GM12878 (cell line): Measurements from ENCODE around the gene LMF1. TPM values are rescaled to one million over a fixed set of nuclear protein-coding genes. Genes with fewer than 3 reads are reported as not detected.

ENCODE experiments used
- ATAC-seq: fragments of 200-7000 bp; cut with Tn5 transposase; 3 replicates; pipeline ENCODE4 v1.9.1; 2020; ENCODE audit warnings: mild to moderate bottlenecking, moderate library complexity
- BruUV-seq: library from RNA; stranded (reverse); fragments of 400-500 nt; replicated peaks from 2 replicates; lab custom pipeline; 2021; lab: Mats Ljungman, UMichigan
- CTCF ChIA-PET: fragments of 300-600 bp; sonication (Branson Sonifier 250); formaldehyde crosslinking; extraction: SDS; loops from one replicate; lab custom pipeline; 2021; ENCODE audit warnings: inconsistent platforms; lab: Yijun Ruan, JAX
- POLR2A ChIA-PET: fragments of 350-600 bp; formaldehyde crosslinking; extraction: SDS; loops from one replicate; lab custom pipeline; 2021; ENCODE audit warnings: inconsistent platforms; lab: Charles Lee
- RAD21 ChIA-PET: fragments of 300-600 bp; sonication (Branson Sonifier 250); formaldehyde crosslinking; loops from one replicate; lab custom pipeline; 2023; ENCODE audit warnings: antibody characterized with exemption; ENCODE audit not compliant: unreplicated experiment; lab: Charles Lee
- SMC1A ChIA-PET: fragments of 300-600 bp; sonication (Branson Sonifier 250); formaldehyde crosslinking; loops from one replicate; lab custom pipeline; 2023; ENCODE audit not compliant: unreplicated experiment, uncharacterized antibody; lab: Charles Lee
- DNase-seq: peaks from one replicate; pipeline ENCODE4 v3.0.0-alpha.2; 2011; ENCODE audit warnings: low read depth, low spot score
- FAIRE-seq: peaks from 3 replicates; lab custom pipeline; 2011; peaks lifted over from hg19 to GRCh38; lab: Jason Lieb, UNC
- H2AFZ ChIP-seq: 2 replicates; pipeline ENCODE4 v1.6.0; 2011; ENCODE audit warnings: low read depth, low read length, control low read depth; ENCODE audit not compliant: control insufficient read depth
- H3K27ac ChIP-seq: 2 replicates; pipeline ENCODE4 v1.5.1; 2011; ENCODE audit warnings: control low read depth; ENCODE audit not compliant: control insufficient read depth, insufficient read depth
- H3K27me3 ChIP-seq, 2 experiments: replicated peaks in 1 of 2; 2 replicates each; pipeline versions ENCODE4 v1.6.0 to v1.6.1; 2011; ENCODE audit warnings: low read length in 1 of 2; ENCODE audit not compliant: control insufficient read depth in 2 of 2, insufficient read depth in 2 of 2
- H3K36me3 ChIP-seq, 2 experiments: 2 replicates each; pipeline ENCODE4 v1.5.1; 2011; ENCODE audit warnings: low read length in 1 of 2; ENCODE audit not compliant: control insufficient read depth in 2 of 2, insufficient read depth in 2 of 2
- H3K4me1 ChIP-seq: 2 replicates; pipeline ENCODE4 v1.6.1; 2011; ENCODE audit warnings: mild to moderate bottlenecking, low read length, moderate library complexity, mixed read lengths; ENCODE audit not compliant: control insufficient read depth, insufficient read depth
- H3K4me2 ChIP-seq: 2 replicates; pipeline ENCODE4 v1.6.0; 2011; ENCODE audit warnings: control low read depth; ENCODE audit not compliant: control insufficient read depth, insufficient read depth
- H3K4me3 ChIP-seq: fragments of 200-600 bp; sonication (generic); 2 replicates; pipeline ENCODE4 v1.5.1; 2016
- H3K79me2 ChIP-seq: 2 replicates; pipeline ENCODE4 v1.6.0; 2011; ENCODE audit warnings: low read length; ENCODE audit not compliant: control insufficient read depth, insufficient read depth
- H3K9ac ChIP-seq: 2 replicates; pipeline ENCODE4 v1.8.0; 2011; ENCODE audit warnings: low read length, control low read depth, mixed read lengths; ENCODE audit not compliant: control insufficient read depth, insufficient read depth
- H3K9me3 ChIP-seq: replicated peaks from 3 replicates; pipeline ENCODE4 v1.5.1; 2011; ENCODE audit warnings: mild to moderate bottlenecking, low read length; ENCODE audit not compliant: control insufficient read depth, insufficient read depth
- H4K20me1 ChIP-seq: 2 replicates; pipeline ENCODE4 v1.6.0; 2011; ENCODE audit not compliant: control insufficient read depth, insufficient read depth
- BMI1 ChIP-seq: fragments of 450-650 bp; IDR thresholded peaks from 2 replicates; pipeline ENCODE4 v1.6.1; 2016; ENCODE audit warnings: mild to moderate bottlenecking, moderate library complexity, borderline replicate concordance
- BRCA1 ChIP-seq: IDR thresholded peaks from 2 replicates; pipeline ENCODE4 v1.6.1; 2011; ENCODE audit warnings: low read depth, low read length, improper control_type of control experiment
- MLLT1 ChIP-seq: fragments of 450-650 bp; IDR thresholded peaks from 2 replicates; pipeline ENCODE4 v1.6.1; 2016; ENCODE audit warnings: mild to moderate bottlenecking
- POU2F2 ChIP-seq: IDR thresholded peaks from 3 replicates; pipeline ENCODE4 v1.6.1; 2011; ENCODE audit warnings: low read depth, mild to moderate bottlenecking, low read length, borderline replicate concordance
- RBBP5 ChIP-seq: fragments of 200-600 bp; sonication (generic); conservative IDR thresholded peaks from 2 replicates; pipeline ENCODE4 v1.6.1; 2016
- STAT3 ChIP-seq: IDR thresholded peaks from 2 replicates; pipeline ENCODE4 v1.6.1; 2011; ENCODE audit warnings: low read depth, low read length, improper control_type of control experiment
- WGBS: methylation state at CpG from one replicate; pipeline ENCODE4 v1.1.6; 2016; ENCODE audit warnings: low lambda C conversion rate; ENCODE audit not compliant: insufficient replicate concordance, insufficient coverage; ENCODE audit errors: missing lambda C conversion rate; 5-methylcytosine and 5-hydroxymethylcytosine counted together
- in situ Hi-C: fragments of 300-500 bp; cut with MboI; formaldehyde crosslinking; loops from 9 replicates; pipeline ENCODE4 v1.14.3; 2018; ENCODE audit warnings: mixed read lengths
- intact Hi-C: fragments of 100-400 bp; cut with micrococcal nuclease; formaldehyde crosslinking; loops from one replicate; pipeline ENCODE4 v1.14.2; 2022; ENCODE audit not compliant: unreplicated experiment
- polyA plus RNA-seq, 11 experiments: library from polyadenylated mRNA; depleted of rRNA in 4 of 11; unstranded in 6 of 11; stranded (reverse) in 5 of 11; fragments of >200 nt; fragmentation: Nextera tagmentation in 4 of 11; fragmentation: Illumina TruSeq in 1 of 11; extraction: Ambion mirVana in 4 of 11; extraction: Trizol in 1 of 11; gene quantifications; 1 replicate in 1 of 11; 2 replicates in 10 of 11; pipeline versions ENCODE4 v1.2.1 to v1.2.3, GENCODE V29; 2011 to 2016; ENCODE audit warnings: inconsistent platforms in 2 of 11, missing spikeins in 2 of 11, low read depth in 1 of 11
- total RNA-seq, 4 experiments: library from RNA; depleted of rRNA in 3 of 4; stranded (reverse); fragments of >200 nt in 3 of 4; fragmentation: Illumina TruSeq in 1 of 4; extraction: Trizol in 1 of 4; gene quantifications; 2 replicates each; pipeline versions ENCODE4 v1.2.1 to v1.2.3, GENCODE V29; 2013 to 2021

LMF1 gene
- total and polyA plus RNA-seq, 10 of the 15 experiments (the other 5 are each of a cell fraction or from before 2014, with no cell fraction given) = 0.18 to 3.2 (median 1.4) TPM; not detected in 1

DNA sequence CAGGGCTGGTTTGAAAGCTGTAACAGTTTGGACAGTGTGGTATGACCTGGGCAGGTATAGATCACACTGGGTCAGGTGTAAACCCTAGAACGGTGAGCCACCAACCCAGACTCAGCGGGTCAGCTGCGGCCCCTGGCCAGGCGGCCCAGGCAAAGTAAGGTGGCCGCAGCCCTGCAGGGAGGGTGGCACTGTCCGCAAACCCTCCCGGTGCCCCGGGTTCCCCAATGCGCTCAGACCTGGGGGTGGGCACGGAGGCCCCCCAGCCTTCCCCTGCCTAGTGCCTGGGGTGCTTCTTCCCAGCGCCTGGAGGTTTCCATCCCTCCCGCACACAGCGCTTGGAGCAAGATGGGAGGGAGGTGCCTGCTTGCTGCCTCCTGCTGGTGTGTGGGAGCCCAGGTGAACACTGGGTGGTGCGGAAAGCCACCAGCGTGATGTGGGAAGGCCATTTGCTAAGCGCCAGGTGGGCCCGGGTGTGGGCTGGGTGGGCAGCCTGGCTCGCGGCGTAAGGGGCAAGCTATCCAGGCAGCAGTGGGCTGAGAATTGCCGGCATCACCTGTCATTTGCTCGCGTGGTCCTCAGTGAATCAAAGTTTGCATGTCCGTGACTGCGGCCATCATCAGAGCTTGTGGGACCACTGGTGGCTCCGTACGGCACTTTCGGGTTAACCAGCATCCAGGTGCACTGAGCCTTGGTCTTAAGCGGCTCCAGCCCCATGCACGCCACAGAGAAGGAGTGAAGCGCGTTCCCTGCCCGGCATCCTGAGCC, 122.9 kb downstream of the LMF1 start:
- no peak overlapping the region for H2AFZ ChIP-seq
- no peak for TF ChIP-seq BRCA1
- TF ChIP-seq POU2F2 = no peak
- no peak for TF ChIP-seq BMI1
- FAIRE-seq (no peak), DNase-seq (no peak), ATAC-seq (no peak)
- ChIA-PET CTCF (no interaction called here), POLR2A (no interaction called here), SMC1A (no interaction called here), RAD21 (no interaction called here)
- no peaks in the 10 kb centered on the region for H4K20me1 ChIP-seq
- no peak overlapping the region for H3K4me3 ChIP-seq
- H3K27me3 ChIP-seq = no peaks in the 10 kb centered on the region
- no TSS peak for BruUV-seq
- no peaks in the 10 kb centered on the region for H3K79me2 ChIP-seq
- WGBS = 90% methylated on average over 28 of the region's 33 CpGs
- H3K27ac ChIP-seq = no peak overlapping the region
- H3K4me2 ChIP-seq = no peak overlapping the region
- H3K36me3 ChIP-seq = no peaks in the 10 kb centered on the region
- H3K9ac ChIP-seq = no peak overlapping the region
- in situ Hi-C loops (no loop called here), intact Hi-C loops (no loop called here)
- H3K4me1 ChIP-seq = no peaks in the 10 kb centered on the region
- H3K9me3 ChIP-seq = peaks cover 6% of the 10 kb centered on the region; the same call in 1 of the 3 replicates

DNA sequence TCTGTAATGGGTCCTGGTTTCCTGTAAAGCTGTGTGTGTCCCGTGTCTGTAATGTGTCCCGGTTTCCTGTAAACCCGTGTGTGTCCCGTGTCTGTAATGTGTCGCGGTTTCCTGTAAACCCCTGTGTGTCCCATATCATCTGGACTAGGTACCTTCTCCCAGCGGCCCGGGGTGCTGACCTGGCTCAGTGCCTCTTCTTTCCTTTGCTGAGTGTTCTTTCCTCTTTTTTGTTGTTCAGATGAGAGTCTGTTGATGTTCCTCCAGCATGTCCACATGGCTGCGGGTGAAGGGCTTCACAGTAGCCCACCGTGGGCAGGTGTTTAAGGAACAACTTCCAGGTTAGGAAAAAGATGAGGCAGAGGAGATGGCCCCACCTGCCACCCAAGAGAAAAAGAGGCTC, 123.6 kb downstream of the LMF1 start:
- SMC1A ChIA-PET = no interaction called here
- RAD21 ChIA-PET = no interaction called here
- no peaks in the 10 kb centered on the region for H3K4me1 ChIP-seq
- DNase-seq = no peak
- H3K9me3 ChIP-seq = peaks cover 6% of the 10 kb centered on the region; the same call in 1 of the 3 replicates
- WGBS = 84% methylated on average over 10 of the region's 10 CpGs
- H3K27ac ChIP-seq = no peak overlapping the region
- TF ChIP-seq MLLT1 = no peak
- no peak for TF ChIP-seq RBBP5
- TF ChIP-seq STAT3 = no peak
- no peak overlapping the region for H2AFZ ChIP-seq
- no peaks in the 10 kb centered on the region for H4K20me1 ChIP-seq
- no peak overlapping the region for H3K4me2 ChIP-seq
- H3K4me3 ChIP-seq = no peak overlapping the region
- POLR2A ChIA-PET = no interaction called here
- H3K9ac ChIP-seq = no peak overlapping the region
- intact Hi-C loops = no loop called here
- no peak for ATAC-seq
- no peak for FAIRE-seq
- in situ Hi-C loops = no loop called here
- H3K36me3 ChIP-seq = no peaks in the 10 kb centered on the region
- CTCF ChIA-PET = no interaction called here
- BruUV-seq = no TSS peak
- no peaks in the 10 kb centered on the region for H3K27me3 ChIP-seq
- no peaks in the 10 kb centered on the region for H3K79me2 ChIP-seq
